Thyroid gland (tissue), 4 donors: Measurements from ENCODE around the gene YAE1.

ENCODE experiments used
- CTCF ChIP-seq, 6 experiments: fragments of 200-600 bp in 3 of 6; fragments of 450-650 bp in 3 of 6; sonication (generic) in 3 of 6; IDR thresholded peaks; one replicate each; pipeline ENCODE4 v1.5.1; 2016 to 2019; ENCODE audit warnings: antibody characterized with exemption in 6 of 6, mild to moderate bottlenecking in 2 of 6, inconsistent platforms in 1 of 6, moderate library complexity in 1 of 6
- POLR2A ChIP-seq, 2 donors: fragments of 450-650 bp; IDR thresholded peaks; one replicate each; pipeline ENCODE4 v1.6.1; 2017; ENCODE audit warnings: antibody characterized with exemption in 2 of 2, mild to moderate bottlenecking in 2 of 2, moderate library complexity in 1 of 2

GRCh38 chr7:39621784-39622411, 55.7 kb downstream of the YAE1 start:
- TF ChIP-seq CTCF (IDR thresholded peaks at IDR 0.05) (no peak), POLR2A (IDR thresholded peaks at IDR 0.05) (no peak)
